Glutamatergic neuron (in vitro differentiated cells): ENCODE data around the gene OR9Q1. TPM values are rescaled to one million over a fixed set of nuclear protein-coding genes. Genes with fewer than 3 reads are reported as not detected.

Experiments used
- DNase-seq: peaks from one replicate; pipeline ENCODE4 v3.0.0; 2022
- H3K27ac Mint-ChIP-seq: one replicate; pipeline ENCODE4 v1.8.0; 2020; ENCODE audit warnings: mild to moderate bottlenecking, mixed read lengths, inconsistent platforms; ENCODE audit not compliant: unreplicated experiment
- H3K27me3 Mint-ChIP-seq: one replicate; pipeline ENCODE4 v1.8.0; 2020; ENCODE audit warnings: mild to moderate bottlenecking, moderate library complexity, mixed read lengths, inconsistent platforms; ENCODE audit not compliant: unreplicated experiment
- H3K36me3 Mint-ChIP-seq: one replicate; pipeline ENCODE4 v1.8.0; 2020; ENCODE audit warnings: mild to moderate bottlenecking, mixed read lengths, inconsistent platforms; ENCODE audit not compliant: unreplicated experiment
- H3K4me1 Mint-ChIP-seq: one replicate; pipeline ENCODE4 v1.8.0; 2020; ENCODE audit warnings: mild to moderate bottlenecking, low read depth, mixed read lengths, inconsistent platforms; ENCODE audit not compliant: unreplicated experiment
- H3K4me3 Mint-ChIP-seq: one replicate; pipeline ENCODE4 v1.8.0; 2020; ENCODE audit warnings: mild to moderate bottlenecking, mixed read lengths, inconsistent platforms; ENCODE audit not compliant: unreplicated experiment
- H3K9me3 Mint-ChIP-seq: one replicate; pipeline ENCODE4 v1.8.0; 2020; ENCODE audit warnings: mild to moderate bottlenecking, moderate library complexity, mixed read lengths, inconsistent platforms; ENCODE audit not compliant: unreplicated experiment
- CTCF ChIP-seq: fragments of 200-600 bp; sonication (generic); IDR thresholded peaks from one replicate; pipeline ENCODE4 v1.5.0; 2021; ENCODE audit not compliant: partially characterized antibody, unreplicated experiment
- total RNA-seq: library from RNA; stranded (reverse); fragmentation: NEBNext Ultra II Directional; extraction: Animal tissue kit (Norgen Biotek cat#: 25700); gene quantifications from one replicate; pipeline ENCODE4 v1.2.1, GENCODE V29; 2021; ENCODE audit not compliant: unreplicated experiment

The OR9Q1 gene
- total RNA-seq, 1 donor from 2014 or later = not detected

GRCh38 chr11:58028687-58029411 lies 5.2 kb downstream of the OR9Q1 start:
- no peak for TF ChIP-seq CTCF
- no peaks in the 10 kb centered on the region for H3K4me1 Mint-ChIP-seq
- no peak overlapping the region for H3K4me3 Mint-ChIP-seq
- no peaks in the 10 kb centered on the region for H3K27me3 Mint-ChIP-seq
- no peak for DNase-seq
- H3K36me3 Mint-ChIP-seq = no peaks in the 10 kb centered on the region
- H3K9me3 Mint-ChIP-seq = peaks cover 1% of the 10 kb centered on the region
- H3K27ac Mint-ChIP-seq = no peak overlapping the region

- no peaks in the 10 kb centered on the region for H3K4me1 Mint-ChIP-seq
- no peak for DNase-seq
- H3K9me3 Mint-ChIP-seq = peaks cover 1% of the 10 kb centered on the region
- no peaks in the 10 kb centered on the region for H3K36me3 Mint-ChIP-seq
- no peaks in the 10 kb centered on the region for H3K27me3 Mint-ChIP-seq
- no peak for TF ChIP-seq CTCF
- H3K4me3 Mint-ChIP-seq = no peak within 1 kb of the TSS
- H3K27ac Mint-ChIP-seq = no peak within 1 kb of the TSS
Measured at GRCh38 chr11:58030653-58031052, 7.0 kb downstream of the OR9Q1 start, which contains the start of gene OR6Q1. TSS of gene OR6Q1 (plus strand) at chr11:58030953. CDS start at chr11:58030953, 0 bp downstream.

- no peaks in the 10 kb centered on the region for H3K27me3 Mint-ChIP-seq
- no peak overlapping the region for H3K27ac Mint-ChIP-seq
- DNase-seq = no peak
- H3K9me3 Mint-ChIP-seq = peaks cover 1% of the 10 kb centered on the region
- no peak for TF ChIP-seq CTCF
- H3K36me3 Mint-ChIP-seq = no peaks in the 10 kb centered on the region
- no peak overlapping the region for H3K4me3 Mint-ChIP-seq
- H3K4me1 Mint-ChIP-seq = no peaks in the 10 kb centered on the region
Measured at GRCh38 chr11:58034471-58034870, 10.8 kb downstream of the OR9Q1 start.

GRCh38 chr11:58039589-58039988 lies 15.9 kb downstream of the OR9Q1 start:
- H3K4me1 Mint-ChIP-seq = no peaks in the 10 kb centered on the region
- H3K27ac Mint-ChIP-seq = no peak overlapping the region
- no peak for TF ChIP-seq CTCF
- H3K36me3 Mint-ChIP-seq = no peaks in the 10 kb centered on the region
- DNase-seq = no peak
- H3K9me3 Mint-ChIP-seq = no peaks in the 10 kb centered on the region
- peaks cover 1% of the 10 kb centered on the region for H3K27me3 Mint-ChIP-seq
- no peak overlapping the region for H3K4me3 Mint-ChIP-seq

- H3K4me1 Mint-ChIP-seq = no peaks in the 10 kb centered on the region
- DNase-seq = no peak
- H3K36me3 Mint-ChIP-seq = no peaks in the 10 kb centered on the region
- H3K9me3 Mint-ChIP-seq = no peaks in the 10 kb centered on the region
- H3K4me3 Mint-ChIP-seq = no peak overlapping the region
- no peak overlapping the region for H3K27ac Mint-ChIP-seq
- H3K27me3 Mint-ChIP-seq = peaks cover 1% of the 10 kb centered on the region
- no peak for TF ChIP-seq CTCF
Measured at GRCh38 chr11:58043379-58043778, 19.7 kb downstream of the OR9Q1 start.
